ENCODE data around the gene SV2C. TPM values are rescaled to one million over a fixed set of nuclear protein-coding genes. Genes with fewer than 3 reads are reported as not detected.

The SV2C gene
- total RNA-seq, 1 donor from 2014 or later: 0.32 TPM

GRCh38 chr5:76269932-76270610, 186.9 kb downstream of the SV2C start:
- Histone ChIP-seq H3K4me3 (no peak overlapping the region), H3K4me1 (peaks cover 12% of the 10 kb centered on the region), H3K27ac (no peak overlapping the region), H3K9me3 (no peaks in the 10 kb centered on the region), H3K36me3 (no peaks in the 10 kb centered on the region), H3K27me3 (ENCODE audit: low read depth) (no peaks in the 10 kb centered on the region)
- TF ChIP-seq CTCF (IDR thresholded peaks at IDR 0.05): no peak
- DNase-seq (no peak), ATAC-seq (no peak)
- intact Hi-C loops (cut with DNase I): no loop called here

GRCh38 chr5:76271836-76272235, 188.7 kb downstream of the SV2C start:
- Histone ChIP-seq H3K9me3 (no peaks in the 10 kb centered on the region), H3K4me3 (no peak overlapping the region), H3K36me3 (no peaks in the 10 kb centered on the region), H3K27me3 (ENCODE audit: low read depth) (no peaks in the 10 kb centered on the region), H3K4me1 (peaks cover 12% of the 10 kb centered on the region), H3K27ac (no peak overlapping the region)
- ATAC-seq (no peak), DNase-seq (no peak)
- intact Hi-C loops (cut with DNase I): no loop called here
- TF ChIP-seq CTCF (IDR thresholded peaks at IDR 0.05): no peak

GRCh38 chr5:76273206-76273885, 190.2 kb downstream of the SV2C start:
- peaks cover 12% of the 10 kb centered on the region for H3K4me1 ChIP-seq
- H3K9me3 ChIP-seq: no peaks in the 10 kb centered on the region
- no peak overlapping the region for H3K27ac ChIP-seq
- no peak for TF ChIP-seq CTCF (IDR thresholded peaks at IDR 0.05)
- DNase-seq (no peak), ATAC-seq (no peak)
- no peaks in the 10 kb centered on the region for H3K36me3 ChIP-seq
- H3K27me3 ChIP-seq (ENCODE audit: low read depth): no peaks in the 10 kb centered on the region
- intact Hi-C loops (cut with DNase I): no loop called here
- no peak overlapping the region for H3K4me3 ChIP-seq

- Histone ChIP-seq H3K27me3 (ENCODE audit: low read depth) (no peaks in the 10 kb centered on the region), H3K36me3 (no peaks in the 10 kb centered on the region), H3K4me3 (no peak overlapping the region), H3K9me3 (no peaks in the 10 kb centered on the region), H3K4me1 (peaks cover 12% of the 10 kb centered on the region), H3K27ac (no peak overlapping the region)
- DNase-seq: no peak
- no peak for ATAC-seq
- intact Hi-C loops (cut with DNase I): no loop called here
- no peak for TF ChIP-seq CTCF (IDR thresholded peaks at IDR 0.05)
Observed at GRCh38 chr5:76274571-76274970, 191.4 kb downstream of the SV2C start.

- H3K4me1 ChIP-seq: peaks cover 12% of the 10 kb centered on the region
- DNase-seq (no peak), ATAC-seq (no peak)
- no peaks in the 10 kb centered on the region for H3K27me3 ChIP-seq (ENCODE audit: low read depth)
- H3K36me3 ChIP-seq: no peaks in the 10 kb centered on the region
- H3K27ac ChIP-seq: no peak overlapping the region
- H3K9me3 ChIP-seq: no peaks in the 10 kb centered on the region
- H3K4me3 ChIP-seq: no peak overlapping the region
- TF ChIP-seq CTCF (IDR thresholded peaks at IDR 0.05): no peak
- intact Hi-C loops (cut with DNase I): no loop called here
Observed at GRCh38 chr5:76277736-76278135, 194.6 kb downstream of the SV2C start.
